ENCODE data around the gene POLK.

The POLK gene

DNA sequence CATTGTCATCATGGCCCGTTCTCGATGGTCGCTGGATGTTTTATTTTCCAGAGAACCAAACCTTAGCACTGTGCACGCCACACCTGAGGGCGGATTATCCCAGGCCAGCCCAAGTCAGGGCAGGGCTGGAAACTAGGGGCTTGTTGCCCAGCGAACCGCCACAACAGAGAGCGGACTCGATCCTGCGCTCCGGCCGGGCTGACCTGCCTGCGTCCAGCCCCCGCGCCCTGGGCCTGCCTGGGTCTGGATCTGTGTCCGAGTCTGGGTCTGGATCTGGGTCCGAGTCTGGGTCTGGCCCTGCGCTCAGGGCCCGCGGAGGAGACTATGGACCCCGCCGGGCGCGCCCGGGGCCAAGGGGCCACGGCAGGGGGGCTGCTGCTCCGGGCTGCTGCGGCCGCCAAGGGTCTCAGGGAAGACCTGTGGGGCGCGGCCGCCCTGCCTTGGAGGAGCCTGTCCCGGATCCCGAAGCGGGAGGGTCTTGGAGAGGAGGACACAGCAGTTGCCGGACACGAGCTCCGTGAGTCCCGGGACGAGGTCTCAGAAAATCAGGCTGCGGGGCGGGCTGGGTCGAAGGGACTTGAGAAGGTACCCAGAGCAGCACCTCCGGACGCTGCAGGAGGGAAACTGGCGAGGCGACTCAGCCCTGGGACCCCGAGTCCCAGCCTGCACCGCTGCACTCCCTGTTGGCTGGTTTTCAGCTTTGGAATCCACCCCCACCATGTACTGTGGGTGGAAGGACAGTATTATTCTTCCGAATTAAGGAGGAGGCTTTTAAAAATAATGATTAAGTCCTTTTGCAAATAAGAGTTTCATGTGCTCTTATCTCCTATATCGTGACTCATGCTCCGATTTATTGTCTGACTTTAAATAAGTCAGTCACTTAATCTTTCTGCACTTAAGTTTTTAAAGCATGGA, 99.9 kb downstream of the POLK start, which contains the start of gene ANKDD1B:
Gene ANKDD1B (plus strand): TSS at position 143 of the 915 bp plus-strand sequence. CDS start 182 bp downstream, at position 325.
- peak in 3 of 14 donors; percentile 7 to 39 (median 12) for DNase-seq

DNA sequence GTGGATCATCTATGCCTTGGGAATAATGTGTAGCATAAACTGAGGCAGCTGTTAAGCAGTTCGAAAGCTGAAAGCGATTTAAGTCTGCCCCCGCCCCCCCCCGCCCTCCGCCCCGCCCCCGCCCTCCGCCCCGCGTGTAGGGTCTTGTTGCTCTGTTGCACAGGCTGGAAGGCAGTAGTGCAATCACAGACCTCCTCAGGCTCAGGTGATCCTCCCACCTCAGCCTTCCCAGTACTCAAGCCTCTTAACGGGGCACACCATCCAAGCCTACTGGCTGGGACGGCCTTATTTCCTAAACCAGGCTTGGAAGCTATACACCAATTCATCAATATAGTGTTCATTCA, 100.5 kb downstream of the POLK start:
- no peak for DNase-seq

DNA sequence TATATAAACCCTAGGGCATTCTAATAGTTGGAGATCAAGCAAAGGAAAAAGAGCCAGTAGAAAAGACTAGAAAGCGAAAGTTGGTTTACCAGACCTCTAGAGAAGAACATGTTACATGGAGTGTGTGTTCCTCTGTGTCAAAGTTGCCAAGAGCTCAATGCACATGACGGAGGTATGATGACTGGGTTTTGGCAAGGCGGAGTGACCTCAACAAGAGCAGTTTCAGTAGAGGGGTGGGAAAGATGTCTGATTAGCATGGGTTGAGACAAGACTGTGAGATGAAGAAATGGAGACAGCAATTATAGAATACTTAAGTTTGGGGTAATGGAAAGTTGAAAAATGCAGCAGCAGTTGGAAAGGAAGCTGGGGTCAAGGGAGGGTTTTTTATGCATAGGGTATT, 101.2 kb downstream of the POLK start:
- no peak for DNase-seq

DNA sequence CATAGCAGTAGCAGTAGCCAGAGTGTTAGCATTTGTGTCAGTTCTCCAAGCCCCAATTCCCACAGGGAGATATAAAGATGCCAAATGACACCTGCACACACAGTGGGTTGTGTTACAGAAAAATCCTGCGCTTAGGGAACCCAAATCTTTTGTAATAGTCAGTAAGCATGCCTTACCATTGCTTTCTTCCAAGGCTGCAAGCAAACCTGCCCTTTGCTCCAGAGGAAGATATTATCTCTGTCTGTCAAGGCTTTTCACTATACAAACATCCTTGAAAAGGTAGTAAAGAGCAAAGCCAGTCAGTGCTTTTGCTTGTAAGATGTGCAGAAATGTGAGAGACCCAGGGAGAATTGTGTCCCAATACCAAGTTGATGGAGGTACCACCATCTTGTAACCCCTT, 102.5 kb downstream of the POLK start:
- DNase-seq, result no peak

DNA sequence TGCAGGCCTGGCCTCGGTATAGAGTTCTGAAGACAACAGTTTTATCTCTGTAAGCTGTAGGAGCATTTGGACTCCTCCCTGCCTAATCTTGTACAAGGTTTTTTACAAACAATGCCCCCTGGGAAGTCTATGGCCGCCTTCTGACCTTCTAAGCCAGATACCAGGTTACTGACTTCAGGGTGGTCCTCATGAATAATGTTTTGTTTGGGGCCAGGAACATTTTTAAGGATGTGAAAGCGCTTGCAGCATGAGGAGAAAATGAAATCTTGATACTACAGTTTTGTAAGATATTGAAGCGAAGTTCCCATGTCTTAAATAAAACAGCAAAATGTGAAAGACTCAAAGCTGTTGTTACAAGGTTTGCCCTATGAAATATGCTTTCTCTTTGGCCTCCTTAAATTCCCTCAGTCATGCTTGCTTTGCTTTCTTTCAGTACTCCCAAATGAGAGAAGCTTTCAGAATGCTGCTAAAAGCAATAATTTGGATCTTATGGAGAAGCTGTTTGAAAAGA, 104.7 kb downstream of the POLK start:
- no peak for DNase-seq

DNA sequence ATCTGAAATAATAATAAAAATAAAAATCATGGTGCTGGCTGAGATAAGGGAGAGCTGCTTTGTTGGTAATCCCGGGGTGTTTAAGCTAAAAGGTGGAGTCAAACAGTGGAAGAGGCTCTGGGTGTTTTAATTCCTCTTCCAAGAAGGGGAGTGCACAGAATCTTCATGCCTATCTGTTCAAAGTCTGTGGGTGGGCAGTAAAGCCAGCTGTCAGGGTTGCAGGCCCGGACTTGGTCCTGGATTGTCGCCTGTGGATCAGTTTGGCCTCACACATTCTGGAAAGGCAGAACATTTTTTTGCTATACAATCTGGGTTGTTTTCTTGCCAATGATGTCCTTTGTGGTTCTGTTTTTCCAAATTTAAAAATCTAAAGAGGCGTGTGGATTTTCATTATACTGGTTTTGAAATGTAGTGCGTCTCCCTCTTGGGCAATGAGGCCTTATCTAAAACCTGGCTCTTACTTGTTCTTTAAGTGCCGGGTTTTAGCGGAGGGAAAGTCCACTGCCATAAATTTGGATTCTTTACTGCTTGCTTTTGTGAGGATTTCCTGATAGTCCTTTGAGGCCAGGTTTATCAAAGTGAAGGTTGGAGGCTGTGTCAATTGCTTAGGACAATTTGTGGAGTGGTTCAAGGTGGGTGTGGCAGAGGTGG, 105.4 kb downstream of the POLK start:
- no peak for DNase-seq

DNA sequence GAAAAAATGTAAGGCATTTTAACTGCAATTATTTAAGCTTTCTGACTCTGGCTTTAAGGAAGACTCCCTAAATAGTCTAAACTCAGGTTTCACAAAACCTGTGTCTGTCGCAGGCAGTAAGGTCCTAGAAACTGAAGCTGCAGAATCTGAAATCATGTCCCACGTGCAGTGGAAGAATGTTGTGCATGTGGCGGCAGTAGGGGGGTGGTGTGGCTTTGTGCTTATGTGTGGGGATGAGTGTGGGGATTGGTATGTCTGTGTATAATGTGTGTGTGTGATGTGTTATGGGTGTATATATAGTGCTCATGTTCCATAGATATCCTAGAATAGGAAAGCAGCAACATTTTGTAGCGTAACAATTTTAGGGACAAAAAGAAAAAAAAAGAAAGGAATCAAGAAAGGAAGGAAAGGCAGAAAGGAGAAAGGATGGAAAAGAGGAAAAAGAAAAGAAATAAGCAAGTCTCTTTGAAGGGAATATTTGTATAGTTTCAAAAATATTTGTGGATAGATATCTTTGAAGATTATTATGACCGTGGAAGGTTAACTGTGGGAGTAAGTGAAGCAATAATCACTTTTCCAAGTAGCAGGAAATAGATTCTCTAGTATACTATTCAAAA, 106.2 kb downstream of the POLK start:
- no peak for DNase-seq

DNA sequence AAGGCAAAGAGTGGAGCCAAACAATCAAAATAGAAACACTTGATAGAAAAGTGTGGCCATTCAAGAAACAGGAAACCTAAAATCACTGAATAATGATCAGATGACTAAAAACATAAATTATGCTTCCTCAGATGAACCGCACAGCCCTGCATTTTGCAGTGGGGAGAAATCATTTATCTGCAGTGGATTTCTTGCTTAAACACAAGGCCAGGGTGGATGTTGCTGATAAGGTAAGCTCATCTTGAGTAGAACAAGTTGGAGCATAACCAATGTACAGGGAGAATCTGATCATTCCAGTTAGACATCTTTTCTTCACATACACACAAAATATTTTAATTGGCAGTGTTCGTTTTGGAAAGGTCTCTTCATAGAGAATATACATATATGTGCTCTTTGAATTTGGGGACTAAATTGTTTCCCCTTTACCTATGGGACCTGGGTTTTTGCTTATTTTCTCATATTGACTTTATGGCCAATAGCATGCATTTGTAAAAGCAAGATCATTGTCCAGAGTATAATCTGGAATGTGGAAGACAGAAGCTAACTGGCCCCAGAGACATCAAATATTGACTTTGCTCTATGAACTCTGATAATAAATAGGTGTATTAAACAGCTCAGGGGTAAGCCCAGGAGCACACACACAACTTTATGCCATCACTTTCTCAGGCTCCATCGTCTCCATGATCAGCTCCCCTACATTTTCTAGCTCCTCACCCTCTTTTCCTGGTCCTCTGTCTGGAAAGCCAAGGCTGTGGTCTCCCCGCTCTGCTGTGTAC, 108.7 kb downstream of the POLK start:
- DNase-seq, result no peak

DNA sequence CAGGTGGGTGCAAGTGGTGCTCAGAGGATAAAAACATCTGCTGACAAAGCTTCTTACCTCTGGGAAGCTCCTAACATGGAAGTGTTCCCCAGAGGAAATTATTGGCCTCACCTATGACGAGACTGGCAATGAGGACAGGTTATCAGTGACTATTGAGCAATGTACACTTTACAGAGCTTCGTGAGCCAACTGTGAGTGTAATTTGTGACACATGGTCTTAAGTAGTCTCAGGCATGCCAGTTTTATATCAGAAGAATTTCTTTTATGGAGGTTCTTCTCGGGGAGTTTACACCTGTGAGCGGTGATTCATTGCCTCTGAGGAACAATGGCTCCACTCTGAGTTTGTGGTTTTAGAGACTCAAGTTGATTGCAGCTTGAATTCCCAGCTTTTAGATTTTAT, 110.9 kb downstream of the POLK start:
- DNase-seq, result no peak

DNA sequence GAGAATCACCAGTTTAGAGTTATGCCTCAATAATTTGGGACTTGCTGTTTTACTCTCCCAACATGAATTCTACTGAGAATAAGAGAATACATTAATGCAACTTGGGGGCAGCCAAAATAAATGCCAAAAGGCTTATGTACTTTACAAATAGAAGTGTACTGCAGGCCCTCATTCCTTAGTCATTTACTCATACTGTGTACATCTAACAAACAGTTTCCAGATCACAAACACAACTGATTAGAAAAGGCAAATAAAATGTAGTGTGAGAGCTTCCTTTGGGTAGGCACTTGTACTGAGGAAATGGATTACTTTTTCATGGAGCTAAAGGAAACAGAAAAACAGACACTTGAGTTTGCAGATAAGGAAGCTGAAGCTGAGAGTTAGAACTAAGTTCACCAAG, 112.2 kb downstream of the POLK start:
- no peak for DNase-seq

DNA sequence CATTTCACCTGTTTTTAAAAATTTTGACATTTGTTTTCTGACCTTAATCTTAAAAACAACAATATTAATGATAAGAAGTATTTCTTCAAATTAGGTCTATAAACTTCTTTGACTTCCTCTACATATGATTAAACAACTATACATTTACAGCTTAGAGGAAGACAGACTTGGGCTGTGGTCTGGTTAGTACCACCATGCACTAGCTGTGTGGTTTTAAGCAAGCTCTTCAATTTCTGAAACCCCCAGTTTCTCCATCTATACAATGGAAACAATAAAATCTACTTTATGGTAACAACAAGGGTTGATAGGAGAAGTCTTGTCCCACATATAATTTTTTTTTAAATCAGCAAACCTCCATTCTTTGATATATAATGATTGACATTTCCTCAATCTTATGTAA, 115.3 kb downstream of the POLK start:
- no peak for DNase-seq

DNA sequence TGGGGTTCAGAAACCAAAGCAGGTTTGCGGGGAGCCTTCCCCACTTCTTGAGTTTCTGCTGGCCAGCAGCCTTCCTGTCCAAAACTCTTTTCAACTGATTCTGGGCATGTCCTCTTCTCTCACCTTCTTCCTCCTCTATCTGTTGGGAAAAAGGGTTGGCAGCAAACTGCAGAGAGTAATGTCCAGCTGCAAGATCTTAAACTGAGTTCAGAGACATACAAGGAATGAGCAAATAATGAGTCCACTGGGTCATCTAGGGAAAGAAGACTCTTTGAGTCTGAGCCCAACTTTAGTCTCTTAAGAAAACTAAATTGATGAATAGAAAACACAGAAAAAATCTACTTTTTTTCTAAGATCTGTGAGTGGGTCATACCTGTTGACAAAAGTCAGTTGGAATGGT, 116.1 kb downstream of the POLK start:
- DNase-seq, result no peak

DNA sequence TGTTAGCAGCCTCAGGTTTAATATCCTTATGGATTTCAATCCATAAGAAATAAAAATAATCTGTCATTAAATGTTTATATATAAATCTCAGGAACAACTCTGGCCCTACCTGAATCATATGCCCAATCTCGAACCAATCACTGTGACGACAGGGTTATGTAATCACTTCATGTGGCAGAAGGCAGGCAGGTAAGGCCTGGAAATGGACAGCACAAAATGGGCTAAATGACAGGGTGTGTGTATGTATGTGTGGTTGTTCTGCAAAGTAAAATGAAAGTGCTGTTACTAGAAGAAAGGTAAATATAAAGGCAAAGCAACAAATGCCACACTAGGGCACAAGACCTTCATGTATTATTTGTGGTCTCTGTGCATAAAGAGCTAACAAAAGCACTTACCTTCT, 119.2 kb downstream of the POLK start:
- DNase-seq, result no peak

DNA sequence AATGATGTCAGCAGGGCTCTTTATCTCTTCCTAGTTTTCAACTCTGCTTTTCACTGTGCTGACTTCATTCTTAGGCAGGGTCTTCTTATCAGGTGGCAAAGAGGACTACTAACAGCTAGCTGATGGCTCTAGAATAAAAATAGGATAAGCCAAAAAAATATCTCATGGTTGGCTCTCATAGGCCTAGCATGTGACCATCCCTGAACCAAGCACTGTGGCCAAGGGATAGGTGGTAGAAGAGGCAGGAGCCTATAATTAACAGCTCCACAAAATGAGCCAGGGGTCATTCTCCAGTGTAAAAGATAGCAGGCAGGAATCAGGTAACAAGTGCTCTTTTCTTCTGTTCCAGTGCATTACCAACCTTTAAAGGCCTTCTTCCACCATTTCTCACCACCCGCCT, 120.6 kb downstream of the POLK start:
- DNase-seq, result no peak

DNA sequence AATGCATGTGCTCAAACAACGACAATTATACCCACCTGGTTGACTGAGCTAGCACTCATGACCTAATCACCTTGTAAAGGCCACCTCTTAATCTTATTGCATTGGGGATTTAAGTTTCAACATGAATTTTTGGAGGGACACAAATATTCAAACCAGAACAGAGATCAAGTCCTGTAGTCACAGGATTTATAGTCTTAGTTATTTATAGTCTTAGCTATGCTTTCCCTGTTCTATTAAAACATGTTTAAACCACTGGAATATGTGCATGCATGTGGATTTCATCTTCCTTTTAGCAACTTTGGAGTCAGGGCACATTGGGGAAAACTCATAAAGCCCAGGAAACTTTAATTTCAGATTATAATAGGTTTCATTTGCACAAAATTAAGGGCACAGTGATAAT, 126.3 kb downstream of the POLK start:
- DNase-seq, result no peak

DNA sequence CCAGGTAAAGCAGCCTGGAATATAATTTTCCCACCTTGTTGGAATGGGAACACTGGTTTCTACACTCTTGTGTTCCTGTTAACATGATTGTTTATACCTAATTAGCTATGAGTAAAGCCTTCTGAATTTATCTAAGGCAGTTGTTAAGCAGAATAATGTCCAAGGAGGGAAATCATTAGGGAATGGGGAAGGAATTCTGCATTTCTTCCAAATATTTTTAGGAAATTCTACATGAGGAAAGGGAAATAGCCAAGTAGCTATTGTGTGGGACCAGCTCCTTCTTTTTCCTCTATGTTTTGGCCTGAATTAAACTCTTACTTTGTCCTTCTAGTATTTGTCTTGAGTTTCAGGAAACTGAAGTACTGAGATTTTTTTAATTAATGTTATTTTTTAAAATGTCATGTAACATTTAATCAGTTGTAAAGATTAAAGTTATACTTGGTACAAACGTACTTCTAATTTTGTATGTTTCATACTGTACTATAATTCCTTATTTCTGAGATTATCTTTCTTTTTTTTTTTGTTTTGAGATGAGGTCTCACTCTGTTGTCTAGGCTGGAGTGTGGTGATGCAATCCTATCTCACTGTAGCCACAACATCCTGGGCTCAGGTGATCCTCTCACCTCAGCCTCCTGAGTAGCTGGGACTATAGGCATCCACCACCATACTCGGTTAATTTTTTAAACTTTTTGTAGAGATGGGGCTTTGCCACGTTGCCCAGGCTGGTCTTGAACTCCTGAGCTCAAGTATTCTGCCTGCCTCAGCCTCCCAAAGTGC, 128.0 kb downstream of the POLK start:
- no peak for DNase-seq

DNA sequence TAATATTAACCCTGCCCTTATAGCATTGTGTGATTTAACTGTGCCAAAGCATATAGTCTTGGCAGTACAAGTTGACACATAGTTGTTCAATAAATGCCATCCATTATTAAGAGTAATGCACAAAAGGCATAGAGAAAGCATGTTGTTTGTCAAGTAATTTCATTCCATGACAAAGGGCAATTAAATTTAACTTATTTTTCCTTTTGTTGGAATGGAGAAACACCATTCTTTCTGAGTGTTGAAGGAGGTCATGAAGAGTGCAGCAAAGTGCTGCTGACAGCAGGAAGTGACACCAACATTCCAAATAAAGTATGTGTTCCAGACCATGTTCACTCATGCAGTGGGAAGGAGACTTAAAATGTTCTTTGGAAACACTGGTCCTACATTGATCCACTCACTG, 128.7 kb downstream of the POLK start:
- no peak for DNase-seq

DNA sequence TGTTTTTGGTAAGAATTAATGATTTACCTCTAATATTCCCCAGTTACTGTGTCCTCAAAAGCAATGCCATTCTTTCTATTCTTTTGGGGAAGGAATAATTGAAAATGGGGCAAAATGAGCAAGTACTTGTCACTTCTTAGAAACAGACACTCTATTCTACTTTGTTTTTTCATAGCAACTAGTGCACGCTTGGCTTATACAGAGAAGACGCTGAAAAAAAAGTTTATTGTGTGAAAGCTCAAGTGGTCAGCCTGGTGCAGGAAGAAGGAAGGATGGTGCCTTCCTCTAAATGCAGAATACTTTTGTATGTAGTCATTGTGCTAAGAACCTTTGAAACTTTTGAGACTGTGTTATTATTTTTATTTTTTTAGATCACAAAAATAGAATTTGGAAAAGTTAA, 129.1 kb downstream of the POLK start:
- no peak for DNase-seq

DNA sequence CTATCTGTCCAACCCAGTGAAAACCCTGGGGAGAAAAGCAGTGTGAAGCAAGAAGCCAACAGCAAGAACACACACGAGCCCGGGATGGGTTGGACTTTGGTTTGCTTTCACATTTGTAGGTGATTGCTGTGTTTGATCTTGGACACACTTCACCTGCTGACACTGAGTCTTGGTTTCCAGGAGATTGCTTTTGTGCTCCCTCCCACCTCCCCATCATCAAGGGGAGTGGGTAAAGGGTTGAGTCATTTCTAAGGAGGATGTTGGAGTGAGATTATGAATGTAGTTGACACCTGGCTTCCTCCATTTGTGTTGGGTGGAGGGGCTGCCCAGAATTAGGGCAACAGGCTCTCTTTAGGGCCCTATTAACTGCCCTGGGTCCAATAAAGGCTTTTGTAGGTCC, 137.0 kb downstream of the POLK start:
- DNase-seq, result no peak

All from C1 segment of cervical spinal cord (tissue), 14 donors.